GM15510 (cell line): ENCODE data around the gene CLDN16.

Source experiments
- POLR2A ChIP-seq: IDR thresholded peaks from 3 replicates; pipeline ENCODE4 v1.6.1; 2011; ENCODE audit warnings: borderline replicate concordance; ENCODE audit not compliant: insufficient read length; ENCODE audit errors: extremely low read depth

CLDN16 gene

GRCh38 chr3:190387578-190388213, at the start of gene CLDN16:
CLDN16 (plus strand) TSS chr3:190388163; CDS start chr3:190388330, 167 bp downstream.
- TF ChIP-seq POLR2A: no peak

GRCh38 chr3:190338717-190339116, 49.2 kb upstream of the CLDN16 start:
- TF ChIP-seq POLR2A: no peak

GRCh38 chr3:190339130-190339529, 48.8 kb upstream of the CLDN16 start:
- TF ChIP-seq POLR2A: no peak

DNA sequence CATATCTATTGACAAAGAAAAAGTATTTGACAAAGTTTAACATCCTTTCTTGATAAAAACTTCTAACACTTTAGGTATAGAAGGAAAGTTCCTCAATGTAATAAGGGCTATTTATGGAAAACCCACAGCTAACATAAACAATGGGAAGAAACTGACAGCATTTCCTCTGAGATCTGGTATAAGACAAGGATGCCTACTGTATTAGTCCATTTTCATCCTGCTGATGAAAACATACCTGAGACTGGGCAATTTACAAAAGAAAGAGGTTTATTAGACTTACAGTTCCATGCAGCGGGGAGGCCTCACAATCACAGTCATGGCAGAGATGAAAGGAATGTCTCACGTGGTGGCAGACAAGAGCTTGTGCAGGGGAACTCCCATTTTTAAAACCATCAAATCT, 47.9 kb upstream of the CLDN16 start:
- TF ChIP-seq POLR2A: no peak

DNA sequence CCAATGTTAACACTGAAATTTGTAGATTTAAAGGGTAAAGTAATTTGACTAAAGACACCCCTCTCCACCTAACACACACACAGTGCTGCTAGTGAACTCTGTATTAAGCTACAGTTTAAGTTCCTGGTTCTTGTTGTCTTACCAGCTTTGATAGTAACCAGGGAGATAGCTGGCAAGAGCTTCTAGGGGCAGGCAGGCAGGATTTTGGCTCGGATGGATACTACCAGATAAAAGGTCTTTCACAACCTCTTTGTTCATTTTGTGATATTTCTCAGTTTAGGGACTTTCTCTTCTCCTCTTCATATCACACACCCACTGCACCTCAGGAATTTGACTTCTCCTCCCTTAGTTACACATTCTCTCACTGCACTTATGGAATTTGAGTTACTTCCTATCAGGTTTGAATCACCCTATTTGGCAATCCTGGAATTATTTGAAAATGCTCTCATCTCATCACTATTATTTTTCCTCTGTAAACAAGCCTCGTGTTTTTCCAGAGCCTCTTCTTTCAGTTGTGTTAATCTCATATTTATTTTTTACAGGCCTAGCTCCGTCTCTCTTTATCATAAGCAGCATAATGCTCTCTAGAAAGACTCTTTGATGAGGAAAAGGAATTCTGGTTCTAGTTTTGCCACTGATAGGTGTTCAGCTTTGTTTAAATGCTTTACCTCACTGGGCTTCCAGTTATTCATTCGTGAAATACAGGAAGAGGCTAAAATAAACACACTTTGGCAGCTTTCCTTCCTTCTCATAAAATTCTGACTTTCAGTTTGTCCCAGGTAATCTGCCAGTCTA, 42.7 kb upstream of the CLDN16 start:
- TF ChIP-seq POLR2A: no peak

GRCh38 chr3:190345878-190346277, 42.1 kb upstream of the CLDN16 start:
- no peak for TF ChIP-seq POLR2A

- no peak for TF ChIP-seq POLR2A
These were observed 41.4 kb upstream of the CLDN16 start for GRCh38 chr3:190346541-190346940.

- no peak for TF ChIP-seq POLR2A
These were observed 35.0 kb upstream of the CLDN16 start for GRCh38 chr3:190352861-190353457.

DNA sequence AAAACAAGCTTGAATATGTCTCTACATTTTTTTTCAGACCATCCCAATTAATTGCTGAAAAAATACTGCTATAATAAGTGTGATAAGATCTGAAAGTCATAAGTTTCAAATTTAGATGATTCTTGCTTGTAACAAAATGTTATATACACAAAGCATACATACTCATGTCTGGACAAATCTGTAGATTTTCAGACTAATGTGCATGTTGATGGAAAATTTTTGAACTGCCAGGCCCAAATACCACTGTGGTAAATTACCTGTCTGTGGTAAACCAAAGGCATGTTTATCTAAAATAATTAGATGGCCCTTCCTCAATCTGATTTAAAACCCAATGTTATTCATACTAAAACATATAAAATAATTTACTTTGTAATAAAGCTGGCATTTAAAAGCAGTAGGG, 31.7 kb upstream of the CLDN16 start:
- TF ChIP-seq POLR2A: no peak

DNA sequence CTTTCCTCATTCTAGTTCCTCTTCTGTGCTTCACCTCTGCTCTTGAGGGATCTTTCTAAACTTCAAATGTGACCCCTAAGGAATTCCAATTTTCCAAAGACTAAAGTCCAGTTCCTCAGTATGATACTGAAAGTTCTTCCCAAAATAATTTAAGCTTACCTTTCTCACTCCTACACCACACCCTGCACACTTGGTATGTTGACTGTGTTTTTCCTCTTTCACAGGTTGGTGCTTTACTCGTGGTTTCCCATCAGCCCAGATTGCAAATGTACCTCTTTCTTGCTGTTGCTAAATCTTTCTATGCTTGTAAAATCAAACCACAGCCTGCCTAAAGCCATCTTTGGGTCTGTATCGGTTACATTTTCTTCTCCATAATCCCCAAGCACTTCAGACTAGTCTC, 30.5 kb upstream of the CLDN16 start:
- TF ChIP-seq POLR2A: no peak

GRCh38 chr3:190359813-190360212, 28.1 kb upstream of the CLDN16 start:
- TF ChIP-seq POLR2A: no peak

- no peak for TF ChIP-seq POLR2A
These were observed 27.7 kb upstream of the CLDN16 start for GRCh38 chr3:190360228-190360627.

DNA sequence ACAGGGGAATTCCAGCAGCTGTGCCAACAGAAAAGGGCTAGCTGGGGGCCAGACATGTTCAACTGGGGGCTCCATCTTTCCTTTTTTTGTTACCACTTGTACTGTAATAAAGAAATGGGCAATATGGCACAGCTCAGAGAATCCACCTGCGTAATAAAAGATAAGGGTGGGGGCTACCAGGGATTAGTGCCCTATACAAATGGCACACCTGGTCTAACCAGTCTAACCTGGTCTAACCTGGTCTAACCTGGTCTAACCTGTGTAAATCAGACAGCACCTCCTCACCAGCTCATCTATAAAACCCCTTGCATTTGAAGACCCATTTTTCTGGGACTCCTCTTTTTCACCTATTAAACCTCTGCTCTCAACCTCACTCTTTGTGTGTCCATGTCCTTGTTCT, 26.2 kb upstream of the CLDN16 start:
- no peak for TF ChIP-seq POLR2A

GRCh38 chr3:190362258-190362657, 25.7 kb upstream of the CLDN16 start:
- no peak for TF ChIP-seq POLR2A

DNA sequence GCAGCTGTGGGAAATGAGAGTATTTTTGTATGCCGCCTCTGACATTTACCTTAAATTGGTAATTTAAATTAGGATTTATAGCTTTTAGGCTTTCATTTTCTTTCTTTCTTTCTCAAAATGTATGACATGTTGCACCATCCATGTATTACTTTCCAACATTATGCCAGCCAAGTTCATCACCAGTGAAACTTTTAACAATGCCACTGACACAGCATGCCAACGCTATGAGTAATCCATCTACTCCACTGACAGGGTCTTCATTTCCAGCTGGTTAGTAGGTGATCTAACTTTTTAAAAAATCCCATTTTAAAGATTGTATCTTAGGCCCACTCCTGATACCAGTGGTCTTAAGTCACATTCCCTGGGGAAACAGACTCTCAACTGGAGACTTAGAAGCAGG, 21.8 kb upstream of the CLDN16 start:
- TF ChIP-seq POLR2A: no peak

- TF ChIP-seq POLR2A: no peak
These were observed 19.1 kb upstream of the CLDN16 start for GRCh38 chr3:190368881-190369280.
